Karpas-422 (cell line): ENCODE measurements around the gene BCL2. TPM values are rescaled to one million over a fixed set of nuclear protein-coding genes. Genes with fewer than 3 reads are reported as not detected.
"Not testable (repeated sequence)": the region's sequence is repeated elsewhere in the genome, so short reads cannot be mapped to it uniquely, and the experiment has no call there.

Source experiments
- DNase-seq: peaks from one replicate; pipeline ENCODE4 v3.0.0-alpha.2; 2015
- H2AFZ ChIP-seq: fragments of 200-600 bp; sonication (generic); 2 replicates; pipeline ENCODE4 v1.6.1; 2014; ENCODE audit warnings: antibody characterized with exemption, low read length, mixed read lengths
- H3K27ac ChIP-seq: fragments of 200-600 bp; sonication (generic); 2 replicates; pipeline ENCODE4 v1.5.1; 2014; ENCODE audit warnings: mild to moderate bottlenecking, low read length, moderate library complexity
- H3K27me3 ChIP-seq: fragments of 200-600 bp; sonication (generic); 2 replicates; pipeline ENCODE4 v1.6.1; 2014; ENCODE audit warnings: low read length, mixed read lengths
- H3K36me3 ChIP-seq: fragments of 200-600 bp; sonication (generic); 2 replicates; pipeline ENCODE4 v1.6.1; 2014; ENCODE audit warnings: low read length, mixed read lengths; ENCODE audit not compliant: insufficient read depth
- H3K4me1 ChIP-seq: fragments of 200-600 bp; sonication (generic); 2 replicates; pipeline ENCODE4 v1.6.1; 2014; ENCODE audit warnings: mild to moderate bottlenecking, low read length, mixed read lengths
- H3K4me2 ChIP-seq: fragments of 200-600 bp; sonication (generic); 2 replicates; pipeline ENCODE4 v1.6.1; 2014; ENCODE audit warnings: low read length, low read depth, mild to moderate bottlenecking; ENCODE audit not compliant: poor library complexity, severe bottlenecking
- H3K4me3 ChIP-seq: fragments of 200-600 bp; sonication (generic); 2 replicates; pipeline ENCODE4 v1.5.1; 2014; ENCODE audit warnings: mild to moderate bottlenecking, antibody characterized with exemption, low read length, mixed read lengths
- H3K79me2 ChIP-seq: fragments of 200-600 bp; sonication (generic); 2 replicates; pipeline ENCODE4 v1.6.1; 2014; ENCODE audit warnings: mild to moderate bottlenecking, low read length, mixed read lengths
- H3K9ac ChIP-seq: fragments of 200-600 bp; sonication (generic); 2 replicates; pipeline ENCODE4 v1.6.0; 2014; ENCODE audit warnings: low read length
- H3K9me2 ChIP-seq: fragments of 200-600 bp; sonication (generic), shearing (Covaris generic); replicated peaks from 2 replicates; pipeline ENCODE4 v1.6.0; 2014; ENCODE audit warnings: mild to moderate bottlenecking, low read length, moderate library complexity; ENCODE audit not compliant: insufficient read depth
- H3K9me3 ChIP-seq: fragments of 300-700, 200-600 bp; sonication (generic); 2 replicates; pipeline ENCODE4 v1.6.1; 2014; ENCODE audit warnings: low read length, mixed read lengths
- H4K20me1 ChIP-seq: fragments of 200-600 bp; sonication (generic); 2 replicates; pipeline ENCODE4 v1.6.1; 2014; ENCODE audit warnings: mild to moderate bottlenecking, antibody characterized with exemption, low read length, low read depth; ENCODE audit not compliant: insufficient read depth
- total RNA-seq: library from RNA; depleted of rRNA; stranded (reverse); fragments of >200 nt; shearing (Covaris generic); gene quantifications from 2 replicates; pipeline ENCODE4 v1.2.3, GENCODE V29; 2014; ENCODE audit warnings: low replicate concordance

The BCL2 gene
- total RNA-seq, 1 experiment from 2014 or later, result 271 TPM

GRCh38 chr18:63198098-63198760 lies 121.3 kb downstream of the BCL2 start:
- peak overlapping the region; percentile 1; the same call in 1 of the 2 replicates for H3K9ac ChIP-seq
- H4K20me1 ChIP-seq, result peaks cover 4% of the 10 kb centered on the region; the same call in 1 of the 2 replicates
- H3K4me3 ChIP-seq, result no peak overlapping the region
- H3K27me3 ChIP-seq, result no peaks in the 10 kb centered on the region
- H3K9me3 ChIP-seq, result no peaks in the 10 kb centered on the region
- H3K27ac ChIP-seq, result peak overlapping the region; percentile 67
- H3K36me3 ChIP-seq, result no peaks in the 10 kb centered on the region
- peak overlapping the region; percentile 17 for H3K4me2 ChIP-seq
- DNase-seq, result no peak
- no peaks in the 10 kb centered on the region for H3K9me2 ChIP-seq
- no peak overlapping the region for H2AFZ ChIP-seq
- H3K79me2 ChIP-seq, result peaks cover 93% of the 10 kb centered on the region
- H3K4me1 ChIP-seq, result peaks cover 34% of the 10 kb centered on the region

DNA sequence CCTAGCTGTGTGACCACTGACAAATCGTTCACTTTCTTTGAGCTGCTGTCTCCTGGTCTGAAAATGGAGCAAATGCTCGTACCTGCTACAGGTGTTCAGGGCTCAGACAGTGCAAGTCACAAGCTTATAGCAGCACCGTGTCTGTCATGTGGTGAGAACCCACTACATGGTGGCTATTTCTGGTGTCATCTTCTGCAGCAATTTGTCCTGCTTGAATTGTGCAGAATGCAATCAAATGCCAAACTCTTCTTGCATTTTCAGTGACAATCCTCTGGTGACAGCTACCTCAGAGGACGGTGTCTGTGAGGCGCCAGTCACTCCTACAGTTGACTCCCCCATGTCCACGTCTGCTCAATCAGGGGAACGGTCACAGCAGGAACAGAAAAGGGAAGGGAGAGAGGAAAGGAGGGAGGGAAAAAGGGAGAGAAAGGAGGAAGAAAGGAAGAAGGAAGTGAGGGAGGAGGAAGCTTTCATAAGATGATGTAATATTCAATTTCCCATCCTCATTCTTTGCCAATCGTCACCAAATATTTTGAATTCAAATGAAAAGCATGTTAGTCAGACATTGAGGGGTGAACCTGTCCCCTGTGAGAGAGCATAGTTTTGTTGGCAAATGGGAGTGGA lies 122.2 kb downstream of the BCL2 start:
- Histone ChIP-seq H3K27ac (peak overlapping the region; percentile 67), H3K4me1 (peaks cover 40% of the 10 kb centered on the region), H3K9me3 (no peaks in the 10 kb centered on the region), H3K9ac (peak overlapping the region; percentile 6; the same call in 1 of the 2 replicates), H3K27me3 (no peaks in the 10 kb centered on the region), H4K20me1 (peaks cover 4% of the 10 kb centered on the region; the same call in 1 of the 2 replicates), H3K4me2 (peak overlapping the region; percentile 17), H3K79me2 (peaks cover 93% of the 10 kb centered on the region), H3K9me2 (no peaks in the 10 kb centered on the region), H2AFZ (no peak overlapping the region), H3K36me3 (no peaks in the 10 kb centered on the region), H3K4me3 (no peak overlapping the region)
- no peak for DNase-seq

DNA sequence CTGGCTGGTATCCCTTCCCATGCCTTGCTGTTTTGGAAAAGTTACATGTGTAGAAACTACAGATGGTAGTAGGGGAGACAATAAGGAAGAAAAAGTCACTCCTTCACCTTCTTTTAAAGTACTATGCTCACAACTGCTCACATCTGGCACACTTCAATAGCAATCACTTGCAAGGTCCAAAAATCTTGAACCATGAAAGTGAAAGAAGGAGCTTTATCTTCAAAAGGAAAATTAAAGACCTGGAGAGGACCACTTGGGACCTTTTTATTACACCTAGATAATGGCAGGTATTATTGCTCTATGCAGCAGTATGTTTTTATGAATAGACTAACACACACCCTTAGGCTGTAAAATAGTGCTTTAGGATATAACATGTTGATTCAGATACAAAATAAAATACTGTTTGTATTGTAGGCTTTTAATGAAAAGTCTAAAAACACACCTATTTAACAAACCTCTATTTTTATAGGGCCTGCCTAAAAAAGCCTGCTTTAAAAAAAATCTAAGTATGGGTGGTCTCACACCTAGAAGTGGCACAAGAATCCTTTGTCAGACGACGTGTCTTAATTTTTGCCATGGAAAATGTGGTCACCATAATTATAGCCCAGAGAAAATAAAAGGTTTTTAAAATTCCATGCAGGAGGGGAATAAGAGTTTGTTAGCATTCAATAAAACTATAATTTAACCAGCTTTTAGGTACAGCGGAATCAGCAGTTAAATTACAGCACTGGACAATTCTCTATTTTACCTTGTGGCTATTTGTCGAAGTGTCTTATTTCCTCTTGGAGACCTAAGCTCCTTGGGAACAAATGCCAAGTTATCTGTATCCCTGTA lies 124.0 kb downstream of the BCL2 start:
- no peak overlapping the region for H2AFZ ChIP-seq
- no peak for DNase-seq
- peaks cover 4% of the 10 kb centered on the region; the same call in 1 of the 2 replicates for H4K20me1 ChIP-seq
- no peak overlapping the region for H3K9ac ChIP-seq
- H3K9me2 ChIP-seq, result no peaks in the 10 kb centered on the region
- no peak overlapping the region for H3K4me2 ChIP-seq
- peaks cover 92% of the 10 kb centered on the region for H3K79me2 ChIP-seq
- peaks cover 40% of the 10 kb centered on the region for H3K4me1 ChIP-seq
- no peaks in the 10 kb centered on the region for H3K9me3 ChIP-seq
- H3K27me3 ChIP-seq, result no peaks in the 10 kb centered on the region
- H3K36me3 ChIP-seq, result no peaks in the 10 kb centered on the region
- no peak overlapping the region for H3K4me3 ChIP-seq
- peak overlapping the region; percentile 23; the same call in 1 of the 2 replicates for H3K27ac ChIP-seq

- Histone ChIP-seq H3K36me3 (no peaks in the 10 kb centered on the region), H3K9ac (no peak overlapping the region), H3K9me3 (no peaks in the 10 kb centered on the region), H3K27me3 (no peaks in the 10 kb centered on the region), H3K27ac (peak overlapping the region; percentile 6; the same call in 1 of the 2 replicates), H4K20me1 (no peaks in the 10 kb centered on the region), H3K4me2 (no peak overlapping the region), H3K4me1 (peaks cover 48% of the 10 kb centered on the region), H3K4me3 (no peak overlapping the region), H3K9me2 (no peaks in the 10 kb centered on the region), H3K79me2 (peaks cover 88% of the 10 kb centered on the region), H2AFZ (no peak overlapping the region)
- no peak for DNase-seq
These were observed 126.7 kb downstream of the BCL2 start for GRCh38 chr18:63192885-63193349.

- Histone ChIP-seq H3K9me2 (no peaks in the 10 kb centered on the region), H3K79me2 (peaks cover 89% of the 10 kb centered on the region), H4K20me1 (no peaks in the 10 kb centered on the region), H3K27me3 (no peaks in the 10 kb centered on the region), H3K9ac (no peak overlapping the region), H3K9me3 (no peaks in the 10 kb centered on the region), H3K27ac (no peak overlapping the region), H3K4me3 (no peak overlapping the region), H2AFZ (no peak overlapping the region), H3K4me2 (no peak overlapping the region), H3K4me1 (peaks cover 48% of the 10 kb centered on the region), H3K36me3 (no peaks in the 10 kb centered on the region)
- DNase-seq, result no peak
These were observed 127.3 kb downstream of the BCL2 start for GRCh38 chr18:63192126-63192884.

- Histone ChIP-seq H3K9me3 (no peaks in the 10 kb centered on the region), H3K27ac (no peak overlapping the region), H3K27me3 (no peaks in the 10 kb centered on the region), H2AFZ (no peak overlapping the region), H4K20me1 (no peaks in the 10 kb centered on the region; the same call in 1 of the 2 replicates), H3K36me3 (no peaks in the 10 kb centered on the region), H3K79me2 (peaks cover 90% of the 10 kb centered on the region), H3K9ac (no peak overlapping the region), H3K4me1 (peaks cover 51% of the 10 kb centered on the region), H3K4me3 (no peak overlapping the region), H3K9me2 (no peaks in the 10 kb centered on the region), H3K4me2 (no peak overlapping the region)
- no peak for DNase-seq
These were observed 128.2 kb downstream of the BCL2 start for GRCh38 chr18:63191413-63191812.

GRCh38 chr18:63190838-63191237 lies 128.7 kb downstream of the BCL2 start:
- H3K36me3 ChIP-seq, H3K4me2 ChIP-seq, DNase-seq, H3K4me3 ChIP-seq, H3K27me3 ChIP-seq, H3K9me2 ChIP-seq, H4K20me1 ChIP-seq, H3K9me3 ChIP-seq, H3K9ac ChIP-seq, H2AFZ ChIP-seq, H3K27ac ChIP-seq: not testable (repeated sequence)
- H3K4me1 ChIP-seq, result peaks cover 53% of the 10 kb centered on the region
- peaks cover 90% of the 10 kb centered on the region for H3K79me2 ChIP-seq
